Measurements from ENCODE around the gene TAX1BP3.

GRCh38 chr17:3615160-3615870 lies 53.1 kb downstream of the TAX1BP3 start:
- TF ChIP-seq EP300 (IDR thresholded peaks at IDR 0.05): no peak
- no peak for TF ChIP-seq CTCF (IDR thresholded peaks at IDR 0.05)
